Measurements from ENCODE around the gene LYL1. TPM values are rescaled to one million over a fixed set of nuclear protein-coding genes. Genes with fewer than 3 reads are reported as not detected.

LYL1 gene
- total and polyA plus RNA-seq, 2 of the 13 experiments (the other 11 are each of a cell fraction or from before 2014, with no cell fraction given) = 0.75 to 0.92 TPM

DNA sequence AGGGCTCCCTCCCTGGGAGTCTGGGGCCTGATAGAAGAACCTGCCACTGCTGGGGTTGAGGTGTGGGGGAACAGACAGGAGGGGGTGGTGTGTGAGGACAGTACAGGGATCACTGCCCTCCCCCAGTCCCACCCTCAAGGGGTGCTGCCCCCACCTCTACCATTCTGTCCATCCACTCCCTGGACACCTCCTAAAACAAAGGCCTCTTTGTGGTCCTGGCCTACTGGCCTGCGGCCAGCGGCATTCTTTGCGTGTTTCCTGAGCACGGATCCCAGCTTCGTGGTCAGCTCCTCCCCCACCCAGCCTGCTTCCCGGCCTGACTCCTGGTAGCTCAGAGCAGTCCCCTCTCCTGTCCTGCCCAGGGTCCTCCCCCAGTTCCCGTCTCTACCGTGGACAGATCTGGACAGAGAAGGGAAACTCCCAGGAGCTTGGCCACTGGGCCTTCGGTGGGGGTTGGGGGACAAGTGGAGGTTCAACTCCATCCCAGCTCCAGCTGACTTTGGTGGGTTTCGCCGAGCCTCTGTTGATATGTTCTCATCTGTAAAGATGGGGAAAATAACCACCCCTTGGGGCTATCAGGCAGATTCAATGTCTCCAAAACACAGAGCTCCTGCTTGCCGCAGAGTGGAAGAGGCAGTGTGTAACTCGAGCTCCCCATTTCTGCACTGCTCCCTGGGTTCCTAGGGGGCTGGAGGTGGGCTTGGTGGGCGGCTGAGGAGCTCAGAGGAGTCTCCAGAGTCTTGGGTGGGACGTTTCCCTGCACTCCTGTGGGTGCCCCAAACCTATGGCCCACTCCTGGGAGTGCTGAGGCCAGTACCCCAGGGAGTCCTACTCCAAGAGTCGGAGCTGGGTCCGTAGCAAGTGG is 48.7 kb downstream of the LYL1 start (continued):
- TF ChIP-seq, protein P1, sequence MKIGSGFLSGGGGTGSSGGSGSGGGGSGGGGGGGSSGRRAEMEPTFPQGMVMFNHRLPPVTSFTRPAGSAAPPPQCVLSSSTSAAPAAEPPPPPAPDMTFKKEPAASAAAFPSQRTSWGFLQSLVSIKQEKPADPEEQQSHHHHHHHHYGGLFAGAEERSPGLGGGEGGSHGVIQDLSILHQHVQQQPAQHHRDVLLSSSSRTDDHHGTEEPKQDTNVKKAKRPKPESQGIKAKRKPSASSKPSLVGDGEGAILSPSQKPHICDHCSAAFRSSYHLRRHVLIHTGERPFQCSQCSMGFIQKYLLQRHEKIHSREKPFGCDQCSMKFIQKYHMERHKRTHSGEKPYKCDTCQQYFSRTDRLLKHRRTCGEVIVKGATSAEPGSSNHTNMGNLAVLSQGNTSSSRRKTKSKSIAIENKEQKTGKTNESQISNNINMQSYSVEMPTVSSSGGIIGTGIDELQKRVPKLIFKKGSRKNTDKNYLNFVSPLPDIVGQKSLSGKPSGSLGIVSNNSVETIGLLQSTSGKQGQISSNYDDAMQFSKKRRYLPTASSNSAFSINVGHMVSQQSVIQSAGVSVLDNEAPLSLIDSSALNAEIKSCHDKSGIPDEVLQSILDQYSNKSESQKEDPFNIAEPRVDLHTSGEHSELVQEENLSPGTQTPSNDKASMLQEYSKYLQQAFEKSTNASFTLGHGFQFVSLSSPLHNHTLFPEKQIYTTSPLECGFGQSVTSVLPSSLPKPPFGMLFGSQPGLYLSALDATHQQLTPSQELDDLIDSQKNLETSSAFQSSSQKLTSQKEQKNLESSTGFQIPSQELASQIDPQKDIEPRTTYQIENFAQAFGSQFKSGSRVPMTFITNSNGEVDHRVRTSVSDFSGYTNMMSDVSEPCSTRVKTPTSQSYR (CRISPR knock-in tag; IDR thresholded peaks at IDR 0.05; ENCODE audit: borderline replicate concordance) = peak; percentile 99
- no peak for TF ChIP-seq E2F5 (CRISPR knock-in tag; conservative IDR thresholded peaks at IDR 0.05)
- TF ChIP-seq, protein P2, sequence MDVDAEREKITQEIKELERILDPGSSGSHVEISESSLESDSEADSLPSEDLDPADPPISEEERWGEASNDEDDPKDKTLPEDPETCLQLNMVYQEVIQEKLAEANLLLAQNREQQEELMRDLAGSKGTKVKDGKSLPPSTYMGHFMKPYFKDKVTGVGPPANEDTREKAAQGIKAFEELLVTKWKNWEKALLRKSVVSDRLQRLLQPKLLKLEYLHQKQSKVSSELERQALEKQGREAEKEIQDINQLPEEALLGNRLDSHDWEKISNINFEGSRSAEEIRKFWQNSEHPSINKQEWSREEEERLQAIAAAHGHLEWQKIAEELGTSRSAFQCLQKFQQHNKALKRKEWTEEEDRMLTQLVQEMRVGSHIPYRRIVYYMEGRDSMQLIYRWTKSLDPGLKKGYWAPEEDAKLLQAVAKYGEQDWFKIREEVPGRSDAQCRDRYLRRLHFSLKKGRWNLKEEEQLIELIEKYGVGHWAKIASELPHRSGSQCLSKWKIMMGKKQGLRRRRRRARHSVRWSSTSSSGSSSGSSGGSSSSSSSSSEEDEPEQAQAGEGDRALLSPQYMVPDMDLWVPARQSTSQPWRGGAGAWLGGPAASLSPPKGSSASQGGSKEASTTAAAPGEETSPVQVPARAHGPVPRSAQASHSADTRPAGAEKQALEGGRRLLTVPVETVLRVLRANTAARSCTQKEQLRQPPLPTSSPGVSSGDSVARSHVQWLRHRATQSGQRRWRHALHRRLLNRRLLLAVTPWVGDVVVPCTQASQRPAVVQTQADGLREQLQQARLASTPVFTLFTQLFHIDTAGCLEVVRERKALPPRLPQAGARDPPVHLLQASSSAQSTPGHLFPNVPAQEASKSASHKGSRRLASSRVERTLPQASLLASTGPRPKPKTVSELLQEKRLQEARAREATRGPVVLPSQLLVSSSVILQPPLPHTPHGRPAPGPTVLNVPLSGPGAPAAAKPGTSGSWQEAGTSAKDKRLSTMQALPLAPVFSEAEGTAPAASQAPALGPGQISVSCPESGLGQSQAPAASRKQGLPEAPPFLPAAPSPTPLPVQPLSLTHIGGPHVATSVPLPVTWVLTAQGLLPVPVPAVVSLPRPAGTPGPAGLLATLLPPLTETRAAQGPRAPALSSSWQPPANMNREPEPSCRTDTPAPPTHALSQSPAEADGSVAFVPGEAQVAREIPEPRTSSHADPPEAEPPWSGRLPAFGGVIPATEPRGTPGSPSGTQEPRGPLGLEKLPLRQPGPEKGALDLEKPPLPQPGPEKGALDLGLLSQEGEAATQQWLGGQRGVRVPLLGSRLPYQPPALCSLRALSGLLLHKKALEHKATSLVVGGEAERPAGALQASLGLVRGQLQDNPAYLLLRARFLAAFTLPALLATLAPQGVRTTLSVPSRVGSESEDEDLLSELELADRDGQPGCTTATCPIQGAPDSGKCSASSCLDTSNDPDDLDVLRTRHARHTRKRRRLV (CRISPR knock-in tag; IDR thresholded peaks at IDR 0.05) = peak; percentile 64; the same call in 1 of the 2 replicates
- TF ChIP-seq, protein P3, sequence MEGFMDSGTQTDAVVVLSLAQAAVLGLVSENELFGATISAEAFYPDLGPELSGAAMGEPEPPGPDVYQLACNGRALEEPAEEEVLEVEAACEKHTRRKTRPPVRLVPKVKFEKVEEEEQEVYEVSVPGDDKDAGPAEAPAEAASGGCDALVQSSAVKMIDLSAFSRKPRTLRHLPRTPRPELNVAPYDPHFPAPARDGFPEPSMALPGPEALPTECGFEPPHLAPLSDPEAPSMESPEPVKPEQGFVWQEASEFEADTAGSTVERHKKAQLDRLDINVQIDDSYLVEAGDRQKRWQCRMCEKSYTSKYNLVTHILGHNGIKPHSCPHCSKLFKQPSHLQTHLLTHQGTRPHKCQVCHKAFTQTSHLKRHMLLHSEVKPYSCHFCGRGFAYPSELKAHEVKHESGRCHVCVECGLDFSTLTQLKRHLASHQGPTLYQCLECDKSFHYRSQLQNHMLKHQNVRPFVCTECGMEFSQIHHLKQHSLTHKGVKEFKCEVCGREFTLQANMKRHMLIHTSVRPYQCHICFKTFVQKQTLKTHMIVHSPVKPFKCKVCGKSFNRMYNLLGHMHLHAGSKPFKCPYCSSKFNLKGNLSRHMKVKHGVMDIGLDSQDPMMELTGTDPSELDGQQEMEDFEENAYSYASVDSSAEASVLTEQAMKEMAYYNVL (CRISPR knock-in tag; IDR thresholded peaks at IDR 0.05; ENCODE audit: borderline replicate concordance) = peak; percentile 89
- no peak for TF ChIP-seq ZNF577 (CRISPR knock-in tag; IDR thresholded peaks at IDR 0.05; ENCODE audit: borderline replicate concordance, low read depth)
- TF ChIP-seq, protein P4, sequence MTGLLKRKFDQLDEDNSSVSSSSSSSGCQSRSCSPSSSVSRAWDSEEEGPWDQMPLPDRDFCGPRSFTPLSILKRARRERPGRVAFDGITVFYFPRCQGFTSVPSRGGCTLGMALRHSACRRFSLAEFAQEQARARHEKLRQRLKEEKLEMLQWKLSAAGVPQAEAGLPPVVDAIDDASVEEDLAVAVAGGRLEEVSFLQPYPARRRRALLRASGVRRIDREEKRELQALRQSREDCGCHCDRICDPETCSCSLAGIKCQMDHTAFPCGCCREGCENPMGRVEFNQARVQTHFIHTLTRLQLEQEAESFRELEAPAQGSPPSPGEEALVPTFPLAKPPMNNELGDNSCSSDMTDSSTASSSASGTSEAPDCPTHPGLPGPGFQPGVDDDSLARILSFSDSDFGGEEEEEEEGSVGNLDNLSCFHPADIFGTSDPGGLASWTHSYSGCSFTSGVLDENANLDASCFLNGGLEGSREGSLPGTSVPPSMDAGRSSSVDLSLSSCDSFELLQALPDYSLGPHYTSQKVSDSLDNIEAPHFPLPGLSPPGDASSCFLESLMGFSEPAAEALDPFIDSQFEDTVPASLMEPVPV (CRISPR knock-in tag; IDR thresholded peaks at IDR 0.05) = 0 out of 2 replicates have a peak, but pooled peaks have one; percentile 6
- TF ChIP-seq UBTF (CRISPR knock-in tag; IDR thresholded peaks at IDR 0.05) = peak; percentile 70
- TF ChIP-seq, protein P5, sequence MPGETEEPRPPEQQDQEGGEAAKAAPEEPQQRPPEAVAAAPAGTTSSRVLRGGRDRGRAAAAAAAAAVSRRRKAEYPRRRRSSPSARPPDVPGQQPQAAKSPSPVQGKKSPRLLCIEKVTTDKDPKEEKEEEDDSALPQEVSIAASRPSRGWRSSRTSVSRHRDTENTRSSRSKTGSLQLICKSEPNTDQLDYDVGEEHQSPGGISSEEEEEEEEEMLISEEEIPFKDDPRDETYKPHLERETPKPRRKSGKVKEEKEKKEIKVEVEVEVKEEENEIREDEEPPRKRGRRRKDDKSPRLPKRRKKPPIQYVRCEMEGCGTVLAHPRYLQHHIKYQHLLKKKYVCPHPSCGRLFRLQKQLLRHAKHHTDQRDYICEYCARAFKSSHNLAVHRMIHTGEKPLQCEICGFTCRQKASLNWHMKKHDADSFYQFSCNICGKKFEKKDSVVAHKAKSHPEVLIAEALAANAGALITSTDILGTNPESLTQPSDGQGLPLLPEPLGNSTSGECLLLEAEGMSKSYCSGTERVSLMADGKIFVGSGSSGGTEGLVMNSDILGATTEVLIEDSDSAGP (CRISPR knock-in tag; IDR thresholded peaks at IDR 0.05; ENCODE audit: borderline replicate concordance) = peak; percentile 84; the same call in 1 of the 2 replicates
